ENCODE results near the gene SLC24A4. TPM values are rescaled to one million over a fixed set of nuclear protein-coding genes. Genes with fewer than 3 reads are reported as not detected.

Gene SLC24A4
- total RNA-seq, 1 donor from 2014 or later = 0.82 TPM

DNA sequence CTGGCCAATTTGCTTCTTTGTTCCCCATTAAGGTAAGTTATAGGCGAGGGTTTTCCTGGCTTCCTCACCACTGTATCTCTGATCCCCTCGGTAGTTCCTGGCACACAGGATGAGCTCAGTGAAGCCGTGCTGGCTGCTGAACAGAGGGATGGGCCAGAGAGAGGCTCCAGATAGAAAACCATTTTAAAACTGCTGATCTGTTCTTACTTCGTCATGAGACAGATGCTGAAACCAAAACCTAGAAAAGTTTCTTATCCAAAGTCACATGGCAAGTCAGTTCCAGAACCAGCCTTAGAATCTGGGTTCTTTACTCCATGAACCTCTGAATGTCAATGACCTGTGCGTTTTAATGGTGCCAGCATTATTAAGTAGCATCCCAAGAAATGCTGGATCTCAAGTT lies 114.3 kb downstream of the SLC24A4 start:
- TF ChIP-seq, protein P1, sequence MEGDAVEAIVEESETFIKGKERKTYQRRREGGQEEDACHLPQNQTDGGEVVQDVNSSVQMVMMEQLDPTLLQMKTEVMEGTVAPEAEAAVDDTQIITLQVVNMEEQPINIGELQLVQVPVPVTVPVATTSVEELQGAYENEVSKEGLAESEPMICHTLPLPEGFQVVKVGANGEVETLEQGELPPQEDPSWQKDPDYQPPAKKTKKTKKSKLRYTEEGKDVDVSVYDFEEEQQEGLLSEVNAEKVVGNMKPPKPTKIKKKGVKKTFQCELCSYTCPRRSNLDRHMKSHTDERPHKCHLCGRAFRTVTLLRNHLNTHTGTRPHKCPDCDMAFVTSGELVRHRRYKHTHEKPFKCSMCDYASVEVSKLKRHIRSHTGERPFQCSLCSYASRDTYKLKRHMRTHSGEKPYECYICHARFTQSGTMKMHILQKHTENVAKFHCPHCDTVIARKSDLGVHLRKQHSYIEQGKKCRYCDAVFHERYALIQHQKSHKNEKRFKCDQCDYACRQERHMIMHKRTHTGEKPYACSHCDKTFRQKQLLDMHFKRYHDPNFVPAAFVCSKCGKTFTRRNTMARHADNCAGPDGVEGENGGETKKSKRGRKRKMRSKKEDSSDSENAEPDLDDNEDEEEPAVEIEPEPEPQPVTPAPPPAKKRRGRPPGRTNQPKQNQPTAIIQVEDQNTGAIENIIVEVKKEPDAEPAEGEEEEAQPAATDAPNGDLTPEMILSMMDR (conservative IDR thresholded peaks at IDR 0.05) = no peak
- peaks cover 6% of the 10 kb centered on the region for H3K27me3 Mint-ChIP-seq

DNA sequence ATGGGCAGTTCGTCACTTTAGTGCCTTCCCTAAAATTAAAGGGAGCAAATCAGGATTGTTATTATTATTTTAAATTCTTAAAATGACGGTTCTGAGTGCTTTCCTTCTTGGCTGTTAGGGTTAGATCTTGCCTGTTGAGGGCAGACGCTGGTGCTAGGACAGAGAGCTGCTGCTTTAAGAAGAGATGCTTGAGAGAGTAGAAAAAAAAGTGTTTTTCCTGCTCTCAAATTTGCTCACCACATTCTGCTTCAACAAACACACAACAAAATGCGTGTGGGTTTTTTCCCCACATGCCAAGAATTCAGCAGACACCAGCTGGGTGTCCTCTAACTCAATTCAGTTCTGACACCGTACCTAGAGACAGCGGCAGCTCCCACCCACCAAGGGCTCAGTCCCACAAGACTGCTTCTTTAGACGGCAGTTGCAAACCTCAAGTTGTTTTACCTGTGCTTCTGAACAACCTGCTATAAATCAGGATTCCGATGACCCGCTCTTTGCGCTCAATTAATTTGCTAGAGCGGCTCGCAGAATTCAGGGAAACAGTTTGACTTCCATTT lies 114.8 kb downstream of the SLC24A4 start:
- Mint-ChIP-seq H3K36me3 (no peaks in the 10 kb centered on the region), H3K4me3 (no peak overlapping the region)
- DNase-seq (ENCODE audit: extremely low spot score, unreplicated experiment) = no peak

More for the DNA sequence above, 114.3 kb downstream of the SLC24A4 start:
- Mint-ChIP-seq H3K27ac (no peak overlapping the region), H3K4me3 (no peak overlapping the region), H3K9me3 (peaks cover 13% of the 10 kb centered on the region), H3K4me1 (ENCODE audit: unreplicated experiment) (no peaks in the 10 kb centered on the region), H3K36me3 (no peaks in the 10 kb centered on the region)
- DNase-seq (ENCODE audit: extremely low spot score, unreplicated experiment) = no peak

DNA sequence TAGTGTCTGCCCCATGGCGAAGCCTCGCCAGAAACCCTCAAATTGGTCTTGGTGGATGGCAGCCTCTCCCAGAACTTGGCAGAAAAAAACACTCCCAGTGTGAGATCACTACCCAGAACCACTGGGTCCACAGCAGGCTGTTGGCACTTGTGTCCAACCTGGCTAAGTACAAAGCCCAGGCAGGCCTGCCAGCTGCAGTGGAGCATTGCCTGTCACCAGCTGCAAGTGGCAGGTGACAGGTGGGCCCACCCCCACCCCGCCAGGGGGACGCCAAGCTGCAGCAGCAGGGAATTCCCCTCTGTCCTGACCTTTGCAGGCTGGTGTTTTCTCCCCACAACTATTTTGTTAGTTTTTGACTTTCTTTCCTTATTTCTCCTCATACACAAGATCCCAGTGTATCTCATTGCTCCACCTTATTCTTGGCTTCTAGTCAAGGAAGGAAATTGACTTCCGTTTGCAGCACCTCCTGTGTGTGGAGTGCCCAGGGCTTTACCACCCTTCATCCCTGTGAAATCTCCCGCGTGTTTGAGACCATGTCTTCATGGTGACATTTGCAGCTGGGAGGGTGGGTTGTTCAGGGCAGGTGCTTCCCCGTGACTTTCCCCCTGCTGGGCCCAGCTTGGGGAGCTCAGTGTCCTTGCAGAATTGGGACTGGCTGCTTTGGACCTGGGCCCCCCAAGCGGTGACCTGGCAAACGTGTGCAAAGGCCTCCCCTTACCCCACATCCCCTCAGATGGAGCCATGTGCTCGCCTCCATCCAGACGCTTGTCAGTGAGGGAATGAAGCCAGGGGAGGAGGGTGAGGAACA lies 116.8 kb downstream of the SLC24A4 start:
- DNase-seq (ENCODE audit: extremely low spot score, unreplicated experiment) = no peak
- Mint-ChIP-seq H3K36me3 (no peaks in the 10 kb centered on the region), H3K9me3 (peaks cover 6% of the 10 kb centered on the region), H3K27ac (no peak overlapping the region), H3K4me3 (no peak overlapping the region), H3K4me1 (ENCODE audit: unreplicated experiment) (peaks cover 4% of the 10 kb centered on the region), H3K27me3 (peaks cover 4% of the 10 kb centered on the region)
- TF ChIP-seq, protein P1 (conservative IDR thresholded peaks at IDR 0.05) = no peak

More for the DNA sequence above, 114.8 kb downstream of the SLC24A4 start:
- H3K4me1 Mint-ChIP-seq (ENCODE audit: unreplicated experiment) = peaks cover 2% of the 10 kb centered on the region
- no peak overlapping the region for H3K27ac Mint-ChIP-seq
- peaks cover 13% of the 10 kb centered on the region for H3K9me3 Mint-ChIP-seq
- H3K27me3 Mint-ChIP-seq = peaks cover 6% of the 10 kb centered on the region
- TF ChIP-seq, protein P1 (conservative IDR thresholded peaks at IDR 0.05) = no peak

DNA sequence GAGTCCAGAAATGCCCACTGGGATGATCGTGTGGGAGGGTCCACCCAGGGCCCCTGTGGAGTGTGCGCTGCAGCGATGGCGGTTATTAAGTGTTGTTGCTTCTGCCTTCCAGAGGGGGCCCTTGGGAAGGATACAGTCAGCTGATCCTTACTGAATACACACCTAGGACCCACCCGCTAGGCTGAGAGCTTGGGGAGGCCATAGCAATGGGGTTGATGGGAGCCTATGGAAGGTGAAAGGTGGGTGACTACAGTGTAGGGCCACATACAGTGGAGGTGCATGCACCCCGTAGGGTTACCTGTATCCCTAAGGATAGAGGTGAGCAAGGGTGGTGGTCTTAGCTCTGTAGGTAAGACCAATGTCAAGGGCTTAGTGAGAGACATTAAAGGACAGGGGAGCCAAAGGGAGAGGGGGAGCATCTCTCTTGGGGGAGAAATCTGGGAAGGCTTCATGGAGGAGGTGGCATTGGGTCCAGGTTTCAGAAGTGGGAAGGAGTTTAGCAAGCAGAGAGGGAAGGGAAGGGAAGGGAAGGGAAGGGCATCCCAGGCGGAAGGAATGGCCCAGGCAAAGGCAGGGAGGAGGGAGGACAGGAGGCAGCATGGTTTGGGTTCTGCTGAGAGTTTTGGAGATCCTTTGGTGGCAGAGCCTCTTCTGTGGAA lies 117.5 kb downstream of the SLC24A4 start:
- no peak for DNase-seq (ENCODE audit: extremely low spot score, unreplicated experiment)
- H3K27ac Mint-ChIP-seq = no peak overlapping the region
- H3K4me3 Mint-ChIP-seq = no peak overlapping the region
- peaks cover 6% of the 10 kb centered on the region for H3K9me3 Mint-ChIP-seq
- peaks cover 4% of the 10 kb centered on the region for H3K27me3 Mint-ChIP-seq
- TF ChIP-seq, protein P1 (conservative IDR thresholded peaks at IDR 0.05) = no peak
- H3K4me1 Mint-ChIP-seq (ENCODE audit: unreplicated experiment) = peaks cover 4% of the 10 kb centered on the region
- no peaks in the 10 kb centered on the region for H3K36me3 Mint-ChIP-seq

DNA sequence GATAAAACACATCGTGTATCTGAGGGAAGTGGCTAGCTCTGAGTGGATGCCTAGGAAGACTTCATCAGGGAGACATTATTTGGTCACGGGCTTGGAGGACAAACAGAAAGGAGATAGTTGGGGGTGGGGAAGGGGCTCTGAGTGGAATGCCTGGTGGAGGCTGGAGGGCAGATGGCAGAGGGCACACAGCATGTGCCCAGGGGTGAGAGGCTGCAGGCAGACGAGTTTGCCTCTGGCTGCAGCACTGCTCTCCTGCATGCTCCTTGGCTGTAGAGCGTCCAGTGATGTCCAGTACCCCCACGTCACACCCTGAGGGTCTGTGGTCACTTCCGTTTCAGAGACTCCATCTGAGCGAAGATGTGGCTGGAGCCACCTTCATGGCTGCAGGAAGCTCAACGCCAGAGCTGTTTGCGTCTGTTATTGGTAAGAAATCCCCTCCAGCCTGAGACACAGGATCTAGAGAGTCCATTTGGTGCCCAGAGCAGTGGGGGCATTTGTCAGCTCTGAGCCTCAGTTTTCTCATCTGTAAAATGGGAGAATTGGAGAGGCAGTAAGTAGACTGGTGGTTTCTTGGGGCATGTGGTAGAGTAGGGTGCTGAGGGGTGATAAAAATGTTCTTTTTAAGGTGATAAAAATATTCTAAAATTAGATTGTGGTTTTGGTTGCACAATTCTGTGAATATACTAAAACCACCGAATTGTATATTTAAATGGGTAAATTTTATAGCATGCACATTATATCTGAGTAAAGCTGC lies 119.0 kb downstream of the SLC24A4 start:
- Mint-ChIP-seq H3K4me3 (no peak overlapping the region), H3K27ac (no peak overlapping the region), H3K4me1 (ENCODE audit: unreplicated experiment) (peaks cover 4% of the 10 kb centered on the region), H3K36me3 (no peaks in the 10 kb centered on the region), H3K27me3 (peaks cover 3% of the 10 kb centered on the region), H3K9me3 (peaks cover 4% of the 10 kb centered on the region)
- DNase-seq (ENCODE audit: extremely low spot score, unreplicated experiment) = no peak
- TF ChIP-seq, protein P1 (conservative IDR thresholded peaks at IDR 0.05) = no peak
